ENCODE measurements around the gene WFIKKN1.

WFIKKN1 gene

DNA sequence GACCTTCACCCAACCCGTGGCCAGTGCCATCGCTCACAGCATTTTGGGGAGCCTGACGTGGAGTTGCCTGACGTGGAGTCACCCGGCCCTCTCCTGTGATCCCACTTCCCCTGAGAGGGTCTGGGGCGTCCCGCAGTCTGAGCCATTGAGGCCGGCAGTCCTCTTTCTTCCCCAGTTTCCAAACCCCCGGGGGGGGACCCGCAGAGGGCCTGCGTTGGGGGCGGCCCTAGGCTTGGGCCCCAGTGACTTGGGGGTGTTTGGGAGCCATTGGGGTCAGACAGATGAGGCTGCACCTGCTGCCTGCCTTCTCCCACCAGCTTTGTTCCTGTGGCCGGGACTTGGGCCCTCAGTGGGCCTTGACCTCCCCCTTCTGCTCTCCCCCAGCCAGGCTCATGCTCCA lies 38.9 kb downstream of the WFIKKN1 start:
- H3K36me3 ChIP-seq (ENCODE audit: insufficient read depth, low read length): peaks cover 54% of the 10 kb centered on the region
- no peak overlapping the region; the same call in 1 of the 2 replicates for H3K9ac ChIP-seq (ENCODE audit: low read length)
- H3K4me1 ChIP-seq (ENCODE audit: insufficient read depth, low read length, severe bottlenecking): peaks cover 16% of the 10 kb centered on the region

DNA sequence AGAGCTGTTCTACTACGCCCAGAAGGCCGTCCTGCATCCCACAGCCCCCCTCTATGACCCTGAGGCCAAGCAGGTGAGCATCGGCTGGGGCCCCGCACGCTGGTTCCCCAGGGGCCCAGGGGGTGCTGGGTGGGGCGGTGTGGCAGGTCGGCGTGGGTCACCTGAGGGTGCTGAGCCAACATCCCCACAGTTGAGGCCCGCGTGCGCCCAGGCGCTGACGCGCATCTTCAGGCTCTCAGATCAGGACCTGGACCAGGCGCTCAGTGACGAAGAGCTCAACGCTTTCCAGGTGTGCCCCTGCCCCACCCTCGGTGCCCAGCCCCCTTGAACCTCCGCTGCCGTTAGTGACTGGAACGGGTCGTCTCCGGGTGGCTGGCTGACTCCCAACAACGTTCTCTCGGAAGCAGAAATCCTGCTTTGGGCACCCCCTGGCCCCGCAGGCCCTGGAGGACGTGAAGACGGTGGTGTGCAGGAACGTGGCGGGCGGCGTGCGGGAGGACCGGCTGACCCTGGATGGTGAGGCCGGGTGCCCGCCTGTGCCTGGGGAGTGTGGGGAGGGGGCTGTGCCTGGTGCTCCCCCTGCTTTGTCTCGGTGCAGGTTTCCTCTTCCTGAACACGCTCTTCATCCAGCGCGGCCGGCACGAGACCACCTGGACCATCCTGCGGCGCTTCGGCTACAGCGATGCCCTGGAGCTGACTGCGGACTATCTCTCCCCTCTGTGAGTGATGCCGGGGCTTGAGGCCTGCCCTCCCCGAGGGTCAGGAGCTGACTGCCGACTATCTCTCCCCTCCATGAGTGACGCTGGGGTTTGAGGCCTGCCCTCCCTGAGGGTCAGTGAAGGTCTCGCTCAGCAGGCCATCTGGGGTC lies 39.9 kb downstream of the WFIKKN1 start:
- H4K20me1 ChIP-seq (ENCODE audit: insufficient read depth, low read length): no peaks in the 10 kb centered on the region
- no peaks in the 10 kb centered on the region for H3K27me3 ChIP-seq (ENCODE audit: insufficient read depth, low read length)
- H2AFZ ChIP-seq (ENCODE audit: low read length): no peak overlapping the region
- no peaks in the 10 kb centered on the region for H3F3A ChIP-seq (ENCODE audit: insufficient read depth, low read length)
- H3K9me2 ChIP-seq (ENCODE audit: low read depth, low read length): no peaks in the 10 kb centered on the region
- peaks cover 56% of the 10 kb centered on the region for H3K36me3 ChIP-seq (ENCODE audit: insufficient read depth, low read length)
- no peaks in the 10 kb centered on the region for H3K9me3 ChIP-seq (ENCODE audit: low read length)
- H3K4me3 ChIP-seq (ENCODE audit: low read depth, low read length, poor library complexity, severe bottlenecking): no peak overlapping the region
- peaks cover 16% of the 10 kb centered on the region for H3K4me1 ChIP-seq (ENCODE audit: insufficient read depth, low read length, severe bottlenecking)
- TF ChIP-seq EZH2 (IDR thresholded peaks at IDR 0.05; ENCODE audit: borderline replicate concordance, low read length) (no peak), CTCF (IDR thresholded peaks at IDR 0.05; ENCODE audit: low read length) (no peak)
- H3K9ac ChIP-seq (ENCODE audit: low read length): no peak overlapping the region
- H3K27ac ChIP-seq (ENCODE audit: low read depth, low read length, poor library complexity, severe bottlenecking): no peak overlapping the region
- no peaks in the 10 kb centered on the region for H3K79me2 ChIP-seq (ENCODE audit: insufficient read depth, low read length)
- no peak overlapping the region for H3K4me2 ChIP-seq (ENCODE audit: low read length)

More for the DNA sequence above, 38.9 kb downstream of the WFIKKN1 start:
- peak overlapping the region; percentile 84; the same call in 1 of the 2 replicates for H3K4me2 ChIP-seq (ENCODE audit: low read length)
- no peaks in the 10 kb centered on the region for H3F3A ChIP-seq (ENCODE audit: insufficient read depth, low read length)
- H2AFZ ChIP-seq (ENCODE audit: low read length): no peak overlapping the region
- no peaks in the 10 kb centered on the region for H3K9me2 ChIP-seq (ENCODE audit: low read depth, low read length)
- TF ChIP-seq CTCF (IDR thresholded peaks at IDR 0.05; ENCODE audit: low read length): no peak
- no peak for TF ChIP-seq EZH2 (IDR thresholded peaks at IDR 0.05; ENCODE audit: borderline replicate concordance, low read length)
- no peaks in the 10 kb centered on the region for H3K27me3 ChIP-seq (ENCODE audit: insufficient read depth, low read length)
- peak overlapping the region; percentile 99 for H3K4me3 ChIP-seq (ENCODE audit: low read depth, low read length, poor library complexity, severe bottlenecking)
- H4K20me1 ChIP-seq (ENCODE audit: insufficient read depth, low read length): no peaks in the 10 kb centered on the region
- H3K79me2 ChIP-seq (ENCODE audit: insufficient read depth, low read length): no peaks in the 10 kb centered on the region
- no peak overlapping the region for H3K27ac ChIP-seq (ENCODE audit: low read depth, low read length, poor library complexity, severe bottlenecking)
- no peaks in the 10 kb centered on the region for H3K9me3 ChIP-seq (ENCODE audit: low read length)

GRCh38 chr16:671353-672131 lies 40.8 kb downstream of the WFIKKN1 start:
- no peaks in the 10 kb centered on the region for H4K20me1 ChIP-seq (ENCODE audit: insufficient read depth, low read length)
- no peaks in the 10 kb centered on the region for H3F3A ChIP-seq (ENCODE audit: insufficient read depth, low read length)
- no peak overlapping the region for H3K9ac ChIP-seq (ENCODE audit: low read length)
- no peak overlapping the region for H2AFZ ChIP-seq (ENCODE audit: low read length)
- no peaks in the 10 kb centered on the region for H3K9me3 ChIP-seq (ENCODE audit: low read length)
- no peaks in the 10 kb centered on the region for H3K79me2 ChIP-seq (ENCODE audit: insufficient read depth, low read length)
- H3K4me3 ChIP-seq (ENCODE audit: low read depth, low read length, poor library complexity, severe bottlenecking): no peak overlapping the region
- TF ChIP-seq CTCF (IDR thresholded peaks at IDR 0.05; ENCODE audit: low read length) (no peak), EZH2 (IDR thresholded peaks at IDR 0.05; ENCODE audit: borderline replicate concordance, low read length) (no peak)
- peaks cover 16% of the 10 kb centered on the region for H3K4me1 ChIP-seq (ENCODE audit: insufficient read depth, low read length, severe bottlenecking)
- no peak overlapping the region for H3K4me2 ChIP-seq (ENCODE audit: low read length)
- H3K27ac ChIP-seq (ENCODE audit: low read depth, low read length, poor library complexity, severe bottlenecking): no peak overlapping the region
- no peaks in the 10 kb centered on the region for H3K9me2 ChIP-seq (ENCODE audit: low read depth, low read length)
- H3K36me3 ChIP-seq (ENCODE audit: insufficient read depth, low read length): peaks cover 51% of the 10 kb centered on the region
- no peaks in the 10 kb centered on the region for H3K27me3 ChIP-seq (ENCODE audit: insufficient read depth, low read length)
